GM23338 (cell line): ENCODE measurements around the gene MAGI1.

ENCODE experiments used
- CREB1 ChIP-seq: fragments of 250-450 bp; sonication (Bioruptor Pico); IDR thresholded peaks from 2 replicates; pipeline ENCODE4 v1.5.0; 2020; ENCODE audit warnings: low read depth, mild to moderate bottlenecking, moderate library complexity
- CTCF ChIP-seq, 2 experiments: fragments of 200-600 bp in 1 of 2; sonication (generic) in 1 of 2; conservative IDR thresholded peaks; 2 replicates each; pipeline versions ENCODE4 v1.5.1 to v1.6.1; 2016 to 2017; ENCODE audit warnings: antibody characterized with exemption in 2 of 2, low read depth in 2 of 2, mild to moderate bottlenecking in 2 of 2, moderate library complexity in 1 of 2
- EZH2 ChIP-seq: fragments of 200-600 bp; sonication (generic); IDR thresholded peaks from one replicate; pipeline ENCODE4 v1.8.0; 2017; ENCODE audit warnings: antibody characterized with exemption, mild to moderate bottlenecking, low read depth; ENCODE audit not compliant: unreplicated experiment
- EZH2phosphoT487 ChIP-seq: fragments of 200-600 bp; sonication (generic); IDR thresholded peaks from one replicate; pipeline ENCODE4 v1.8.1; 2018; ENCODE audit warnings: antibody characterized with exemption; ENCODE audit not compliant: unreplicated experiment
- JUNB ChIP-seq: IDR thresholded peaks from one replicate; pipeline ENCODE4 v1.6.1; 2016; ENCODE audit warnings: antibody characterized with exemption; ENCODE audit not compliant: unreplicated experiment
- POLR2AphosphoS5 ChIP-seq: IDR thresholded peaks from 2 replicates; pipeline ENCODE4 v1.6.1; 2016; ENCODE audit warnings: antibody characterized with exemption, low read depth
- STAT1 ChIP-seq: IDR thresholded peaks from one replicate; pipeline ENCODE4 v1.6.1; 2016; ENCODE audit warnings: antibody characterized with exemption; ENCODE audit not compliant: unreplicated experiment
- ZNF114 ChIP-seq: fragments of 250-450 bp; sonication (Bioruptor Pico); IDR thresholded peaks from 2 replicates; pipeline ENCODE4 v1.5.0; 2020; ENCODE audit warnings: mild to moderate bottlenecking, moderate library complexity
- TF ChIP-seq, protein P1 (sequence below): IDR thresholded peaks from one replicate; pipeline ENCODE4 v1.6.1; 2018; ENCODE audit warnings: antibody characterized with exemption; ENCODE audit not compliant: unreplicated experiment
- TF ChIP-seq, protein P2 (sequence below): IDR thresholded peaks from 2 replicates; pipeline ENCODE4 v1.6.1; 2016; ENCODE audit warnings: antibody characterized with exemption

GRCh38 chr3:65619451-65619881 is 419.3 kb downstream of the MAGI1 start:
- no peak for TF ChIP-seq CTCF (conservative IDR thresholded peaks at IDR 0.05; ENCODE audit: low read depth in 2 of 2)
- TF ChIP-seq JUNB, result no peak
- TF ChIP-seq EZH2phosphoT487, result no peak
- TF ChIP-seq POLR2AphosphoS5, result no peak
- no peak for TF ChIP-seq EZH2
- TF ChIP-seq, protein P1, sequence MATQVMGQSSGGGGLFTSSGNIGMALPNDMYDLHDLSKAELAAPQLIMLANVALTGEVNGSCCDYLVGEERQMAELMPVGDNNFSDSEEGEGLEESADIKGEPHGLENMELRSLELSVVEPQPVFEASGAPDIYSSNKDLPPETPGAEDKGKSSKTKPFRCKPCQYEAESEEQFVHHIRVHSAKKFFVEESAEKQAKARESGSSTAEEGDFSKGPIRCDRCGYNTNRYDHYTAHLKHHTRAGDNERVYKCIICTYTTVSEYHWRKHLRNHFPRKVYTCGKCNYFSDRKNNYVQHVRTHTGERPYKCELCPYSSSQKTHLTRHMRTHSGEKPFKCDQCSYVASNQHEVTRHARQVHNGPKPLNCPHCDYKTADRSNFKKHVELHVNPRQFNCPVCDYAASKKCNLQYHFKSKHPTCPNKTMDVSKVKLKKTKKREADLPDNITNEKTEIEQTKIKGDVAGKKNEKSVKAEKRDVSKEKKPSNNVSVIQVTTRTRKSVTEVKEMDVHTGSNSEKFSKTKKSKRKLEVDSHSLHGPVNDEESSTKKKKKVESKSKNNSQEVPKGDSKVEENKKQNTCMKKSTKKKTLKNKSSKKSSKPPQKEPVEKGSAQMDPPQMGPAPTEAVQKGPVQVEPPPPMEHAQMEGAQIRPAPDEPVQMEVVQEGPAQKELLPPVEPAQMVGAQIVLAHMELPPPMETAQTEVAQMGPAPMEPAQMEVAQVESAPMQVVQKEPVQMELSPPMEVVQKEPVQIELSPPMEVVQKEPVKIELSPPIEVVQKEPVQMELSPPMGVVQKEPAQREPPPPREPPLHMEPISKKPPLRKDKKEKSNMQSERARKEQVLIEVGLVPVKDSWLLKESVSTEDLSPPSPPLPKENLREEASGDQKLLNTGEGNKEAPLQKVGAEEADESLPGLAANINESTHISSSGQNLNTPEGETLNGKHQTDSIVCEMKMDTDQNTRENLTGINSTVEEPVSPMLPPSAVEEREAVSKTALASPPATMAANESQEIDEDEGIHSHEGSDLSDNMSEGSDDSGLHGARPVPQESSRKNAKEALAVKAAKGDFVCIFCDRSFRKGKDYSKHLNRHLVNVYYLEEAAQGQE, result no peak
- TF ChIP-seq, protein P2, sequence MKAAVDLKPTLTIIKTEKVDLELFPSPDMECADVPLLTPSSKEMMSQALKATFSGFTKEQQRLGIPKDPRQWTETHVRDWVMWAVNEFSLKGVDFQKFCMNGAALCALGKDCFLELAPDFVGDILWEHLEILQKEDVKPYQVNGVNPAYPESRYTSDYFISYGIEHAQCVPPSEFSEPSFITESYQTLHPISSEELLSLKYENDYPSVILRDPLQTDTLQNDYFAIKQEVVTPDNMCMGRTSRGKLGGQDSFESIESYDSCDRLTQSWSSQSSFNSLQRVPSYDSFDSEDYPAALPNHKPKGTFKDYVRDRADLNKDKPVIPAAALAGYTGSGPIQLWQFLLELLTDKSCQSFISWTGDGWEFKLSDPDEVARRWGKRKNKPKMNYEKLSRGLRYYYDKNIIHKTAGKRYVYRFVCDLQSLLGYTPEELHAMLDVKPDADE, result no peak
- no peak for TF ChIP-seq CREB1 (CRISPR knock-in tag)
- TF ChIP-seq ZNF114 (CRISPR knock-in tag), result no peak
- TF ChIP-seq STAT1, result no peak
